Uterus (tissue), 2 donors: Measurements from ENCODE around the gene ARHGAP15.

ENCODE experiments used
- POLR2A ChIP-seq, 2 donors: fragments of 450-650 bp; IDR thresholded peaks; one replicate each; pipeline ENCODE4 v1.6.1; 2016; ENCODE audit warnings: antibody characterized with exemption in 2 of 2, mild to moderate bottlenecking in 1 of 2, moderate library complexity in 1 of 2
- TF ChIP-seq, protein P1 (sequence below), 4 experiments: fragments of 200-600 bp in 2 of 4; fragments of 450-650 bp in 2 of 4; sonication (generic) in 2 of 4; IDR thresholded peaks; one replicate each; pipeline ENCODE4 v1.5.1; 2016 to 2019; ENCODE audit warnings: antibody characterized with exemption in 4 of 4, mild to moderate bottlenecking in 2 of 4, moderate library complexity in 1 of 4

DNA sequence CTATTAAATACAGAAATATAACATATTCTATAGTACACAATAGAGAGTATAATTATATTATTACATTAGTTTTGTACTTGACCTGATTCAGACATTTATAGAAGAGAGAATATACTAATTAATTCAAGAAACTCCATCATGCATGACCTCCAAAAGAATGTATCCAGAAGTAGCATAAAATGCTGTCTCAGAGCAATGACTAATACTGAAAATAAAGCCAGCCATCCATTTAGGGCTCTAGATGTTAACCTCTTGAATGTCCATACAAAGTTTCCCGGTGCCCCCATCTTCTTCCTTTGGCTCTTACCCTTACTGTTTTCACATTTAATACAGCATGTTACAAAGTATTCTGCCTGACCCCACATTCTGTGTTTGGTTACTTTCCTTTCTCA is 102.0 kb downstream of the ARHGAP15 start:
- TF ChIP-seq, protein P1, sequence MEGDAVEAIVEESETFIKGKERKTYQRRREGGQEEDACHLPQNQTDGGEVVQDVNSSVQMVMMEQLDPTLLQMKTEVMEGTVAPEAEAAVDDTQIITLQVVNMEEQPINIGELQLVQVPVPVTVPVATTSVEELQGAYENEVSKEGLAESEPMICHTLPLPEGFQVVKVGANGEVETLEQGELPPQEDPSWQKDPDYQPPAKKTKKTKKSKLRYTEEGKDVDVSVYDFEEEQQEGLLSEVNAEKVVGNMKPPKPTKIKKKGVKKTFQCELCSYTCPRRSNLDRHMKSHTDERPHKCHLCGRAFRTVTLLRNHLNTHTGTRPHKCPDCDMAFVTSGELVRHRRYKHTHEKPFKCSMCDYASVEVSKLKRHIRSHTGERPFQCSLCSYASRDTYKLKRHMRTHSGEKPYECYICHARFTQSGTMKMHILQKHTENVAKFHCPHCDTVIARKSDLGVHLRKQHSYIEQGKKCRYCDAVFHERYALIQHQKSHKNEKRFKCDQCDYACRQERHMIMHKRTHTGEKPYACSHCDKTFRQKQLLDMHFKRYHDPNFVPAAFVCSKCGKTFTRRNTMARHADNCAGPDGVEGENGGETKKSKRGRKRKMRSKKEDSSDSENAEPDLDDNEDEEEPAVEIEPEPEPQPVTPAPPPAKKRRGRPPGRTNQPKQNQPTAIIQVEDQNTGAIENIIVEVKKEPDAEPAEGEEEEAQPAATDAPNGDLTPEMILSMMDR (IDR thresholded peaks at IDR 0.05): no peak
- TF ChIP-seq POLR2A (IDR thresholded peaks at IDR 0.05): no peak
